CD4-positive, alpha-beta T cell treated with Interferon alpha-2 for 1 hour (primary cell): Measurements from ENCODE around the gene STARD9.
A peak's percentile ranks its signal among the peaks of the same experiment; 100 is the strongest.
"Not testable (repeated sequence)": the region's sequence is repeated elsewhere in the genome, so short reads cannot be mapped to it uniquely, and the experiment has no call there.

Experiments
- DNase-seq, 2 donors: peaks; one replicate each; pipeline ENCODE4 v3.0.0-alpha.2; 2020 to 2022

STARD9 gene

GRCh38 chr15:42575188-42576039 is at the start of gene STARD9:
Gene STARD9, plus strand, starts transcription at chr15:42575606. Its CDS starts 110 bp downstream, at chr15:42575716.
- peak; percentile 95 for DNase-seq

GRCh38 chr15:42528970-42529369 is 46.4 kb upstream of the STARD9 start:
- no peak for DNase-seq

DNA sequence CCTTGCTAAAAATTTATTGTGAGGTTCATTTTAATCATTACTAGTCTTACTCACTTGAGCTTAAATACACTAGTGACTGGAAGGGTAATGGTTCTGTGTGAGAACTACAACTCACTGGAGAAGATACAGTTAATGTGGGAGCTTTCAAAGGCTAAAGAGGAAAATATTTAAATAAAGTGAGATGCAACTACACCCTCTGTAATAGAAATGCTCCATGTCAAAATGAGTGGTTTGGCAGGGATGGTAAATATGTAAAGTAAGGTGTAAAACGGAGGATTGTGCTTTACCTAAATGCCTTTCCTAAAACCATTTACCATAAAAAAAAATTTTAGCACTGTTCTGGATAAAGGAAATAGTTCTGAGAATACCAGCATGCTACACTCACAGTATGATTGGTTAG is 42.2 kb upstream of the STARD9 start:
- no peak for DNase-seq

DNA sequence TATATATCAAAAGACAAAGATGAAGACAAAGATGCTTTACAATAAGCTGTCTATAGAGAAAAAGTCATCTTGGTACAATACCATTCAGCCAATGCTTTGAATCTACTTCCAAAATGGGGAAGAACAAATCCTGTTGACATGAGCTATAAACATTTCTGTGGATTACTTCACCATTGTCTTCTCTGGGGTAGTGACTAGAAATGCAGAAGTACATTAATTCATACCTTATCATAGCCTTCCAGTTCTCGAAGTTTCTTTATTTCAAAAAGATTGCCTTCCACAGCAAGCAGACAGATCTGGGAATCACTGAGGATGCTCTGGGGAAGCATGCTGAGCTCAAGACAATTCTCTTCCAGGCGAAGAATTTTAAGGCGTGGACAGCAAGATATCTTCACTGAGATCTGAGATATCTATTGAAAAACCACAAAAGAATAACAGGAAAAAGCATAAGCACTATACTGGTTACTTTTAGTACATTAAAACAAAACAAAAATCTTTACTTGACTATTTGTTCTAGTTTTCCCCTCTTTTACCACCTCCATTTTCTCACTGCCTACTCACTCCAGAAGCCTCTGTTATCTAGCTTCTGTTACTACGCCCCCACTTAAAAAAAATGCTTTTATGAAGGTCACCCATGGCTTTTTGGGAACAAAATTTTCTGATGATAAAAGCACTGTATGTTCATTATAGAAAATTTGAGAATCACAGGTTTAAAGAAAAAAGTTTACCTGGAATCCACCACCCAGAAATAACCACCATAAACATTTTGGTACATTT is 30.4 kb upstream of the STARD9 start:
- DNase-seq = no peak

- DNase-seq = no peak
Measured at GRCh38 chr15:42547918-42548248, 27.5 kb upstream of the STARD9 start.

GRCh38 chr15:42548249-42549031 is 27.0 kb upstream of the STARD9 start, which contains the start of the genes HAUS2 and LRRC57:
Gene HAUS2, plus strand, starts transcription at chr15:42548838. Its CDS starts 35 bp downstream, at chr15:42548873.
Gene LRRC57, minus strand, starts transcription at chr15:42548793. Its CDS starts 359 bp downstream, at chr15:42548434.
- DNase-seq = peak; percentile 80 to 88

GRCh38 chr15:42549032-42549491 is 26.3 kb upstream of the STARD9 start:
- peak in 1 of 2 donors; percentile 7 for DNase-seq

- no peak for DNase-seq
Measured at GRCh38 chr15:42549741-42550392, 25.5 kb upstream of the STARD9 start.

GRCh38 chr15:42553554-42553953 is 21.9 kb upstream of the STARD9 start:
- no peak for DNase-seq

- DNase-seq = not testable (repeated sequence)
Measured at GRCh38 chr15:42556550-42557207, 18.7 kb upstream of the STARD9 start.

DNA sequence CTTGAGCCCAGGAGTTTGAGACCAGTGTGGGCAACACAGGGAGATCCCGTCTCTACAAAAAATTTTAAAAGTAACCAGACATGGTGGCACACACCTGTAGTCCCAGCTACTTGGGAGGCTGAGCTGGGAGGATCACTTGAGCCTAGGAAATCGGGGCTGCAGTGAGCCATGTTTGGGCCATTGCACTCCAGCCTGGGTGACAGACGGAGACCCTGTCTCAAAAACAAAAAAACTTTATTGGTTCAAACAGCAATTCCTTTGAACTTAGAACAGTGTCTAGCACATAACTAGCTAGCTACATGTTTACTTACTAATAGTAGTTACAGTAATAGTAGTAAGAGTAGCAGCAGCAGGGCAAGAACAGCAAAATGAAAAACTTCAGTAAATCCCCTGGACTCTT is 16.7 kb upstream of the STARD9 start:
- no peak for DNase-seq

- no peak for DNase-seq
Measured at GRCh38 chr15:42576040-42576594, 711 bp downstream of the STARD9 start.

DNA sequence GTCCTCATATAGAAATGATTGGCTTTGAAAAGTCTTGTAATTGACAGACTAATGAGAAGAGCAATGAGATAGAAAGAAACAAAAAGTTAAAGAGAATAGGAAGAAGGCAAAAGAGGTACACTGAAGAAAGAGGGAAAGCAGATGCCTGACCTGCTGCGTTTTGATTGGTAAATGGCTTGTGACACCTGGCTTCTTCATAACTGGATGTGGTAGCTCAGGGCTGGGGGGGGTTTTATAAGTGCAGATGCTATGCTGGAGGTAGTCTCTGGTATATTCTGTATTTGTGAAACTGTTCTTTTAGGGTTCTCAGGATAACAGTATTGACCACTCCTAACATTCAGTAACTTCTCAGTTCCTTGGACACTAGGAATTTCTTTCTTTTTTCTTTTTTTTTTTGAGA is 1.4 kb downstream of the STARD9 start:
- no peak for DNase-seq

DNA sequence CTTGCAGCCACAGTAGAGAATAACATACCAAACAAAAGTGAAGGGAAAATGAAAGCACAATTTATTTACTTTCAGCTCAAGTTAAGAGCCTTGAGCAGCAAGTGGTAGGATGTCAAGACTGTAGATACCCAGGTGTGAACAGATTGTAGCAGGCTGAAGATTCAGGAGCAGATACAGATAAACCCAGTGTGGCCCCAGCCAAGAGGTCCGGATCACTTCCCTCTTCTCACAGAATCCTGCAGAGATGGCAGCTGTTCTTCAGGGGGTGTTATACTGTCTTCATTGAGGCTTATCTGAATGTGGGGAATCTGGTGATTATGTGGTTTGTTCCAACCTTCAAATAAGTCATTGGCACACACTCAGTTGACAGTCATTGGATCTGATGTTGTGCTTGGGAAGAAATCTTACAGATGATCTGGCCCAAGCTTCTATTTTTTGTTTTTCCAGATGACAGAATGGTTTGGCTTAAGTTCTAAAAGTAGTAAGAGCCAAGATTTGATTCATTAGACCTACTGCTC is 2.2 kb downstream of the STARD9 start:
- DNase-seq = no peak

DNA sequence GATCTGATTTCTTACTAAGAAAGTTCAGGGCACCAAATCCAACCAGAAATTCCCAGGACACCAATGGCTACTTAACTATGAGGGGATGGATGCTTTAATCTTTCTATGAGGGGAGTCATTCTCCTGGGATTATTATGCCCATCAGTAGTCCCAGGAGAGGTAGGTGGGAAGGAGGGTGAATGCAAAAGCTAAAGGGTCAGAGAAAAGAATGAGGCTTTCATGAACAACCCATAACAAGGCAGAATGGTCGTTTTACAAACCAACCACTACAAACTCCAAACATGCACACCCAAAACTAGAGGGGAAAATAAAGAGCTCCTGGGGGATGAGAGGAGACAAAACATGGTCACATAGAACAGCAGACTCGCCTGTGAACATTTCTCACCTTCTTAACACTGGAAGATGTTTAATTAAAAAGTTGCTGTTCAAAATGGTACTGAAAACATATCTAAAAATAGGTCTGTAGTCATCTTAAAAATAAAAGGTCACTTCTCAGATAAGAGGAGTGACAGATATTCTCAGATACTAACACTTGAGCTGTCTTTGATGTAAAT is 3.7 kb downstream of the STARD9 start:
- DNase-seq = no peak

DNA sequence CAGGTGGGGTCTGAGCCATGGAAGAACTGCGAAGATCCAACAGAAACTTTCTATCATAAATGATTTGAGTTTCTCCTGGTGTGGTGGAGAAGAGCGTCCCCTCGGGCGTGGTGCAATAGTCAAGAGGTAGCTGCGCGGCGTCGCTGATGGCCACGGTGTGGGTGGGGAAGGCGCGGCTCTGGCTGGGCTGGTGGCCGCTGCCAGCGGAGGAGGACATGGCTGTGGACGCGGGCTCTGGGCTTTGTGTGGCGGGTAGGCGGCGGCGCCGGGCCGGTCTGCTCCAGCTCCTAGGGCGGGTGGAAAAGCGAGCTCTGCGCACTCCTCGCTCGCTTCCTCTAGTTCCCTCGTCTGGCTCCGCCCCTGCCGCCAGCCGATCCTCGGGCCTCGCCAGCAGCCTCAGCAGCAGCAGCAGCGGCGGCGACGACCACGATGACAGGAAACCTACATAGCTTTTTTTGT is 5.9 kb downstream of the STARD9 start:
- peak; percentile 72 to 80 for DNase-seq

DNA sequence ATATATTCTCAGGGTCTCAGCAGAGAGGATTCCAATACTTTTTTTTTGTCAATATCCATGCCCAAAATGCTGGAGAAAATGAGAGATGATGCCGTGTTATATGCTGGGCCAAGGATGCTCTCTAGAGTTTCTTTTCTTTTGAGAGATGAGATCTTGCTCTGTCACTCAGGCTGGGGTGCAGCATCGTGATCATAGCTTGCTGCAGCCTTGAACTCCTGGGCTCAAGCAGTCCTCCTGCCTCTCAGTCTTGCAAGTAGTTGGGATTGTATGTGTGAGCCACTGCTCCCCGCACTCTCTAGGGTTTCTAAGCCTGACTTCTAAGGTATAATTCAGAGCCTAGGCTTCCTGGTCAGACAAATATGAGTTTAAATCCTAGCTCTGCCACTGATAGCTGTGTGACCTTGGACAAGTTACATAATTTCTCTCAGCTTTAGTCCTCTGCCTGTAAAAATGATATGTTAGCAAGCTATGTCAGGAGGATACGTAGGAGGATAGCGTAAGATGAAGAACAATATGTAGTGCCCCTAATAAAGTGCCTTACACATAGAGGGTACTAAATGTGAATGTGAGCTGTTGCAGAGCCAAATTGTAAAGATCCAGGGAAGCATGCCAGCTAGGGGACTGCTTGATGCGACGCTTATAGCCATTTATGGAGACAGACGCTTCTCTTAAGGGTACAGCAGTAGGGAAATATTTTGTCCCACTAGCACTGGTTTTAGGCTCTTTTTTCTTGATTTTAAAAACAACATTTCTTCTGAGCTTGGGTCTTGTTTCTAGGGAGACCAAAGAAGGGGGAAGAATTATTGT is 7.4 kb downstream of the STARD9 start:
- DNase-seq = no peak

DNA sequence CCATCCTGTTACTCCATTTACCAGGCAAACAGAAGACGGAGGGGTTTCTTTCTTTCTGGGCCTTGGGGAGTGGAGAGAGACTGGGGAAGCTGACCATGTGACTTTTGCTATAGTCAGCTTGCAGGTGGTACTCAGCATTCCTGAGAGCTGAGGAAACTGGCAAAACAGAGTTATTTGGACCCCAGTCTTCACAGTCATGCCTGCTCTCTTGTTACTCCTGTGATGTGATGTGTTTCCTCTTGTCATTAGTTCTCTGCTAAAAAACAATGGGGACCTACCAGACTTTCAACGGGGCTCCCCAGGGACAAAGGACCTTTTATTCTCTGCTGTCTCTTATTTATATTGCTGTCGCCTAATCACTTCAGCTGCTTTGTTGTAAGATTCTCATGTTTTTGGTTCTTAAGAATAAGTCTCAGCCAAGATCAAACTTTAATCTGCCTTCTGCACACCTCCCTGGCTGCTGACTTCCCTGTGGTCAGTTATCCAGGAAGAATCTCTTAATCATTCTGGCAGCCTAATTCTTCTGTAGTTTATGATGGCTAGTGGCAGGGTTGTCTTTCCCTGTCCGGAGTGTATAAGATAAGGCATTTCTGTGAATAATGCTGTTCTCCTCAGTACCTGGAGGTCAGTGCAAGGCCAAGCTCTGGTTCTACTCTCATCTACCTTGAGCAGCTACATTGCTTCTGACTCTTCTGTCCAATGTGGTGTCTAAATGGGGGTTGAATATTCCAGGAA is 8.8 kb downstream of the STARD9 start:
- no peak for DNase-seq

GRCh38 chr15:42590619-42591237 is 15.3 kb downstream of the STARD9 start:
- DNase-seq = no peak
